Measurements from ENCODE around the gene DENND1B. TPM values are rescaled to one million over a fixed set of nuclear protein-coding genes. Genes with fewer than 3 reads are reported as not detected.
"Not testable (repeated sequence)": the region's sequence is repeated elsewhere in the genome, so short reads cannot be mapped to it uniquely, and the experiment has no call there.

DENND1B gene
- total RNA-seq, 1 experiment from 2014 or later, result 9.6 TPM

- intact Hi-C loops (cut with micrococcal nuclease), result no loop called here
- no peaks in the 10 kb centered on the region for H3K27me3 ChIP-seq (ENCODE audit: insufficient read depth, low read length)
- H3K4me2 ChIP-seq (ENCODE audit: low read length), result no peak overlapping the region
- H3K9me3 ChIP-seq (ENCODE audit: control insufficient read depth in 1 of 2, insufficient read depth in 1 of 2, low read depth in 1 of 2, low read length in 2 of 2), result no peaks in the 10 kb centered on the region
- no peaks in the 10 kb centered on the region for H3K9me2 ChIP-seq (ENCODE audit: insufficient read depth)
- ChIA-PET POLR2A (no interaction called here), RAD21 (ENCODE audit: low non-redundant PET in 1 of 2, low total read pairs in 2 of 2, uncharacterized antibody in 2 of 2, unreplicated experiment in 2 of 2) (no interaction called here), CTCF (interaction anchor here (1.2 kb wide), 1 partner anchor 12 kb away, joined by 3 read pairs; no protein-coding TSS in a partner anchor)
- no TSS peak for BruUV-seq (replicated peaks)
- TF ChIP-seq EGR1 (IDR thresholded peaks at IDR 0.05; ENCODE audit: low read depth) (no peak), SP1 (IDR thresholded peaks at IDR 0.05; ENCODE audit: low read depth) (no peak), POLR2A (IDR thresholded peaks at IDR 0.05; ENCODE audit: borderline replicate concordance, extremely low read depth, insufficient read depth, insufficient read length) (no peak), POLR2AphosphoS5 (IDR thresholded peaks at IDR 0.05; ENCODE audit: low read depth, low read length) (no peak), SRF (IDR thresholded peaks at IDR 0.05; ENCODE audit: low read depth) (no peak), FOSL1 (IDR thresholded peaks at IDR 0.05; ENCODE audit: low read depth) (no peak), RAD21 (IDR thresholded peaks at IDR 0.05; ENCODE audit: low read depth) (no peak), ELF1 (IDR thresholded peaks at IDR 0.05; ENCODE audit: borderline replicate concordance, low read depth) (no peak)
- TF ChIP-seq, protein P1, sequence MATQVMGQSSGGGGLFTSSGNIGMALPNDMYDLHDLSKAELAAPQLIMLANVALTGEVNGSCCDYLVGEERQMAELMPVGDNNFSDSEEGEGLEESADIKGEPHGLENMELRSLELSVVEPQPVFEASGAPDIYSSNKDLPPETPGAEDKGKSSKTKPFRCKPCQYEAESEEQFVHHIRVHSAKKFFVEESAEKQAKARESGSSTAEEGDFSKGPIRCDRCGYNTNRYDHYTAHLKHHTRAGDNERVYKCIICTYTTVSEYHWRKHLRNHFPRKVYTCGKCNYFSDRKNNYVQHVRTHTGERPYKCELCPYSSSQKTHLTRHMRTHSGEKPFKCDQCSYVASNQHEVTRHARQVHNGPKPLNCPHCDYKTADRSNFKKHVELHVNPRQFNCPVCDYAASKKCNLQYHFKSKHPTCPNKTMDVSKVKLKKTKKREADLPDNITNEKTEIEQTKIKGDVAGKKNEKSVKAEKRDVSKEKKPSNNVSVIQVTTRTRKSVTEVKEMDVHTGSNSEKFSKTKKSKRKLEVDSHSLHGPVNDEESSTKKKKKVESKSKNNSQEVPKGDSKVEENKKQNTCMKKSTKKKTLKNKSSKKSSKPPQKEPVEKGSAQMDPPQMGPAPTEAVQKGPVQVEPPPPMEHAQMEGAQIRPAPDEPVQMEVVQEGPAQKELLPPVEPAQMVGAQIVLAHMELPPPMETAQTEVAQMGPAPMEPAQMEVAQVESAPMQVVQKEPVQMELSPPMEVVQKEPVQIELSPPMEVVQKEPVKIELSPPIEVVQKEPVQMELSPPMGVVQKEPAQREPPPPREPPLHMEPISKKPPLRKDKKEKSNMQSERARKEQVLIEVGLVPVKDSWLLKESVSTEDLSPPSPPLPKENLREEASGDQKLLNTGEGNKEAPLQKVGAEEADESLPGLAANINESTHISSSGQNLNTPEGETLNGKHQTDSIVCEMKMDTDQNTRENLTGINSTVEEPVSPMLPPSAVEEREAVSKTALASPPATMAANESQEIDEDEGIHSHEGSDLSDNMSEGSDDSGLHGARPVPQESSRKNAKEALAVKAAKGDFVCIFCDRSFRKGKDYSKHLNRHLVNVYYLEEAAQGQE (IDR thresholded peaks at IDR 0.05; ENCODE audit: low read depth), result no peak
- TF ChIP-seq, protein P2, sequence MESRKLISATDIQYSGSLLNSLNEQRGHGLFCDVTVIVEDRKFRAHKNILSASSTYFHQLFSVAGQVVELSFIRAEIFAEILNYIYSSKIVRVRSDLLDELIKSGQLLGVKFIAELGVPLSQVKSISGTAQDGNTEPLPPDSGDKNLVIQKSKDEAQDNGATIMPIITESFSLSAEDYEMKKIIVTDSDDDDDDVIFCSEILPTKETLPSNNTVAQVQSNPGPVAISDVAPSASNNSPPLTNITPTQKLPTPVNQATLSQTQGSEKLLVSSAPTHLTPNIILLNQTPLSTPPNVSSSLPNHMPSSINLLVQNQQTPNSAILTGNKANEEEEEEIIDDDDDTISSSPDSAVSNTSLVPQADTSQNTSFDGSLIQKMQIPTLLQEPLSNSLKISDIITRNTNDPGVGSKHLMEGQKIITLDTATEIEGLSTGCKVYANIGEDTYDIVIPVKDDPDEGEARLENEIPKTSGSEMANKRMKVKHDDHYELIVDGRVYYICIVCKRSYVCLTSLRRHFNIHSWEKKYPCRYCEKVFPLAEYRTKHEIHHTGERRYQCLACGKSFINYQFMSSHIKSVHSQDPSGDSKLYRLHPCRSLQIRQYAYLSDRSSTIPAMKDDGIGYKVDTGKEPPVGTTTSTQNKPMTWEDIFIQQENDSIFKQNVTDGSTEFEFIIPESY (IDR thresholded peaks at IDR 0.05; ENCODE audit: extremely low read depth, insufficient replicate concordance, low read length), result no peak
- no peak overlapping the region for H3K27ac ChIP-seq (ENCODE audit: low read depth, low read length)
- no peak for ATAC-seq
- no peaks in the 10 kb centered on the region for H3K4me1 ChIP-seq (ENCODE audit: control insufficient read depth in 1 of 2, insufficient read depth in 2 of 2, low read length in 2 of 2)
- H3K79me2 ChIP-seq (ENCODE audit: insufficient read depth, low read length), result no peaks in the 10 kb centered on the region
- no peak for DNase-seq (ENCODE audit: low read depth, low spot score)
- no peaks in the 10 kb centered on the region for H3K36me3 ChIP-seq (ENCODE audit: control insufficient read depth in 1 of 2, insufficient read depth in 2 of 2, low read length in 2 of 2)
- H2AFZ ChIP-seq (ENCODE audit: low read depth, low read length, poor library complexity, severe bottlenecking), result no peak overlapping the region
- H4K20me1 ChIP-seq (ENCODE audit: insufficient read depth), result no peaks in the 10 kb centered on the region
- no peak overlapping the region for H3K9ac ChIP-seq (ENCODE audit: low read length)
- H3K4me3 ChIP-seq (replicated peaks in 1 of 2; ENCODE audit: low read depth in 1 of 2, low read length in 2 of 2), result no peak overlapping the region
Observed at GRCh38 chr1:197705941-197706340, 69.3 kb downstream of the DENND1B start.

DNA sequence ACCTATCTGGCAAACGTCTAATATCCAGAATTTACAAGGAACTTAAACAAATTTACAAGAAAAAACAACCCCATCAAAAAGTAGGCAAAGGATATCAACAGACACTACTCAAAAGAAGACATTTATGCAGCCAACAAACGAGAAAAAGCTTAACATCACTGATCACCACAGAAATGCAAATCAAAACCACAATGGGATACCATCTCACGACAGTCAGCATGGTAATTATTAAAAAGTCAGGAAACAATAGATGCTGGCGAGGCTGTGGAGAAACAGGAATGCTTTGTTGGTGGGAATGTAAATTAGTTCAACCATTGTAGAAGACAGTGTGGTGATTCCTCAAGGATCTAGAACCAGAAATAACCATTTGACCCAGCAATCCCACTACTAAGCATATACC lies 74.6 kb downstream of the DENND1B start:
- H3K4me1 ChIP-seq (ENCODE audit: control insufficient read depth in 1 of 2, insufficient read depth in 2 of 2, low read length in 2 of 2); H3K4me3 ChIP-seq (replicated peaks in 1 of 2; ENCODE audit: low read depth in 1 of 2, low read length in 2 of 2); H3K27me3 ChIP-seq (ENCODE audit: insufficient read depth, low read length); POLR2A ChIA-PET; intact Hi-C loops (cut with micrococcal nuclease); RAD21 ChIA-PET (ENCODE audit: low non-redundant PET in 1 of 2, low total read pairs in 2 of 2, uncharacterized antibody in 2 of 2, unreplicated experiment in 2 of 2); H3K9me2 ChIP-seq (ENCODE audit: insufficient read depth); BruUV-seq (replicated peaks); H3K27ac ChIP-seq (ENCODE audit: low read depth, low read length); H3K4me2 ChIP-seq (ENCODE audit: low read length); DNase-seq (ENCODE audit: low read depth, low spot score); CTCF ChIA-PET; H3K79me2 ChIP-seq (ENCODE audit: insufficient read depth, low read length); ATAC-seq; H3K9ac ChIP-seq (ENCODE audit: low read length); H4K20me1 ChIP-seq (ENCODE audit: insufficient read depth); H3K36me3 ChIP-seq (ENCODE audit: control insufficient read depth in 1 of 2, insufficient read depth in 2 of 2, low read length in 2 of 2); H3K9me3 ChIP-seq (ENCODE audit: control insufficient read depth in 1 of 2, insufficient read depth in 1 of 2, low read depth in 1 of 2, low read length in 2 of 2); H2AFZ ChIP-seq (ENCODE audit: low read depth, low read length, poor library complexity, severe bottlenecking): not testable (repeated sequence)

Data from HCT116 (cell line).